NT2/D1 (cell line): ENCODE results near the gene STAG1.

Experiments used
- SUZ12 ChIP-seq: IDR thresholded peaks from 2 replicates; pipeline ENCODE4 v1.6.1; 2011; ENCODE audit not compliant: insufficient read length, insufficient read depth; ENCODE audit errors: extremely low read depth
- YY1 ChIP-seq: IDR thresholded peaks from 2 replicates; pipeline ENCODE4 v1.6.1; 2011; ENCODE audit not compliant: insufficient read length, insufficient read depth
- ZNF274 ChIP-seq: IDR thresholded peaks from 2 replicates; pipeline ENCODE4 v1.6.1; 2011; ENCODE audit warnings: mild to moderate bottlenecking, low read depth, low read length

DNA sequence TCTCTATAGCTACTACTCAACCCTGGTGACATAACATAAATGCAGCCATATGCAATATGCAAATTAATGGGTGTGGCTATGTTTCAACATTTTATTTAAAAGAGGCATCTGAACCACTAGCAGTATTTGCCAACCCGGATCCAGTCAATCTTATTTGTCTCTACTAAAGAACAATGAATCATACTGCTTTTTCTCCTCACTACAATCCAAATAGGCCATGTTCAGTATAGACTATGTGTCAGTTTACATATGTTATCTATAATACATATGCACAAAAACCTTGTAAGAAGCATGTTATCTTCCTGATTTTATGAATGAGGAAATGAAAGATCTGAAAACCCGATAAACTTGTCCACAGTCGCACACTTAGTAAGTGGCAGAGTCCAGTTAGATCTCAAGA lies 125.7 kb downstream of the STAG1 start:
- no peak for TF ChIP-seq SUZ12
- TF ChIP-seq ZNF274 = no peak
- TF ChIP-seq YY1 = no peak
